DOHH2 (cell line): Measurements from ENCODE around the gene ZC3H14.

Experiments
- EZH2phosphoT487 ChIP-seq: fragments of 200-600 bp; sonication (generic); IDR thresholded peaks from 2 replicates; pipeline ENCODE4 v1.6.1; 2017; ENCODE audit warnings: borderline replicate concordance, mild to moderate bottlenecking, antibody characterized with exemption, low read length, moderate library complexity, mixed read lengths
- TF ChIP-seq, protein P1 (sequence below): fragments of 200-600 bp; sonication (generic); IDR thresholded peaks from one replicate; pipeline ENCODE4 v1.5.1; 2014; ENCODE audit warnings: antibody characterized with exemption, mild to moderate bottlenecking, low read depth, low read length; ENCODE audit not compliant: poor library complexity, severe bottlenecking

DNA sequence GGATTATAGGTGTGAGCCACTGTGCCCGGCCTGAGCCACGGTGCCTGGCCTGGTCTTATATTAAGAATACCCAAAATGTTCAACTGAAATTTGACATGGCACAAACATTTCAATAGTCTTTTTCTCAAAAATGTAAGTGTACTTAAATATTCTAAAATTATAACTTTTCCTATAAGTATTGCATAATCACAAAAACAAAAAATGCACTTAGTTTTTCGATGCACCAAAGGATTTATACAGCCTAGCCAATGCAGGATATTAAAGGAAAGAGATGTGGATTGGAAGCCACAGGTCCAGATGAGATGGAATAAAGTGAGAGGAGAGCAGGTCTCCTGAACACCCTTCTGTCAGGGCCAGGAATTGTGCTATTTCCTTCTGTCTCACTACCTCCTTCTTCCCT is 62.8 kb downstream of the ZC3H14 start:
- TF ChIP-seq, protein P1, sequence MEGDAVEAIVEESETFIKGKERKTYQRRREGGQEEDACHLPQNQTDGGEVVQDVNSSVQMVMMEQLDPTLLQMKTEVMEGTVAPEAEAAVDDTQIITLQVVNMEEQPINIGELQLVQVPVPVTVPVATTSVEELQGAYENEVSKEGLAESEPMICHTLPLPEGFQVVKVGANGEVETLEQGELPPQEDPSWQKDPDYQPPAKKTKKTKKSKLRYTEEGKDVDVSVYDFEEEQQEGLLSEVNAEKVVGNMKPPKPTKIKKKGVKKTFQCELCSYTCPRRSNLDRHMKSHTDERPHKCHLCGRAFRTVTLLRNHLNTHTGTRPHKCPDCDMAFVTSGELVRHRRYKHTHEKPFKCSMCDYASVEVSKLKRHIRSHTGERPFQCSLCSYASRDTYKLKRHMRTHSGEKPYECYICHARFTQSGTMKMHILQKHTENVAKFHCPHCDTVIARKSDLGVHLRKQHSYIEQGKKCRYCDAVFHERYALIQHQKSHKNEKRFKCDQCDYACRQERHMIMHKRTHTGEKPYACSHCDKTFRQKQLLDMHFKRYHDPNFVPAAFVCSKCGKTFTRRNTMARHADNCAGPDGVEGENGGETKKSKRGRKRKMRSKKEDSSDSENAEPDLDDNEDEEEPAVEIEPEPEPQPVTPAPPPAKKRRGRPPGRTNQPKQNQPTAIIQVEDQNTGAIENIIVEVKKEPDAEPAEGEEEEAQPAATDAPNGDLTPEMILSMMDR, result no peak
- TF ChIP-seq EZH2phosphoT487, result no peak
